Measurements from ENCODE around the gene IGFBP4.
"Not testable (repeated sequence)": the region's sequence is repeated elsewhere in the genome, so short reads cannot be mapped to it uniquely, and the experiment has no call there.

IGFBP4 gene

GRCh38 chr17:40443196-40443987 is at the start of gene IGFBP4:
TSS of gene IGFBP4 (plus strand) at chr17:40443450. CDS start at chr17:40443736, 286 bp downstream.
- peak; percentile 72 for DNase-seq

GRCh38 chr17:40399185-40399584 is 44.1 kb upstream of the IGFBP4 start:
- no peak for DNase-seq

GRCh38 chr17:40402668-40403067 is 40.6 kb upstream of the IGFBP4 start:
- no peak for DNase-seq

GRCh38 chr17:40404003-40404402 is 39.2 kb upstream of the IGFBP4 start:
- DNase-seq: no peak

GRCh38 chr17:40407460-40407859 is 35.8 kb upstream of the IGFBP4 start:
- DNase-seq: no peak

GRCh38 chr17:40409540-40409939 is 33.7 kb upstream of the IGFBP4 start:
- not testable (repeated sequence) for DNase-seq

- DNase-seq: no peak
Observed at GRCh38 chr17:40410082-40410481, 33.2 kb upstream of the IGFBP4 start.

GRCh38 chr17:40411821-40412220 is 31.4 kb upstream of the IGFBP4 start:
- no peak for DNase-seq

- no peak for DNase-seq
Observed at GRCh38 chr17:40412880-40413279, 30.4 kb upstream of the IGFBP4 start.

GRCh38 chr17:40414312-40414711 is 28.9 kb upstream of the IGFBP4 start:
- not testable (repeated sequence) for DNase-seq

GRCh38 chr17:40415390-40415789 is 27.9 kb upstream of the IGFBP4 start:
- DNase-seq: no peak

GRCh38 chr17:40416671-40417070 is 26.6 kb upstream of the IGFBP4 start:
- no peak for DNase-seq

- DNase-seq: no peak
Observed at GRCh38 chr17:40417258-40417608, 26.0 kb upstream of the IGFBP4 start.

GRCh38 chr17:40417609-40418427 is 25.4 kb upstream of the IGFBP4 start, which contains the start of gene TOP2A:
TSS of gene TOP2A (minus strand) at chr17:40417896. CDS start at chr17:40417791, 105 bp downstream.
- DNase-seq: peak; percentile 89

GRCh38 chr17:40418428-40418706 is 24.9 kb upstream of the IGFBP4 start:
- no peak for DNase-seq

GRCh38 chr17:40419559-40420331 is 23.5 kb upstream of the IGFBP4 start:
- DNase-seq: no peak

- DNase-seq: no peak
Observed at GRCh38 chr17:40422990-40423633, 20.1 kb upstream of the IGFBP4 start.

GRCh38 chr17:40425741-40426140 is 17.5 kb upstream of the IGFBP4 start:
- DNase-seq: no peak

GRCh38 chr17:40427002-40427491 is 16.2 kb upstream of the IGFBP4 start:
- no peak for DNase-seq

- no peak for DNase-seq
Observed at GRCh38 chr17:40430272-40431230, 12.7 kb upstream of the IGFBP4 start.

GRCh38 chr17:40431231-40431602 is 12.0 kb upstream of the IGFBP4 start:
- DNase-seq: no peak

Measured in activated CD8-positive, alpha-beta memory T cell treated with anti-CD3 and anti-CD28 coated beads, Interleukin-2, amount 50 U/mL, for 4 hours (primary cell).